Regular cardiac myocyte (primary cell): ENCODE data around the gene TNRC18. TPM values are rescaled to one million over a fixed set of nuclear protein-coding genes. Genes with fewer than 3 reads are reported as not detected.

Source experiments
- total RNA-seq: library from RNA; depleted of rRNA; stranded (reverse); fragments of >200 nt; gene quantifications from 2 replicates; pipeline ENCODE4 v1.2.3, GENCODE V29; 2014

Gene TNRC18
- total RNA-seq, result 20.0 and 24.0 TPM in 2 replicates

DNA sequence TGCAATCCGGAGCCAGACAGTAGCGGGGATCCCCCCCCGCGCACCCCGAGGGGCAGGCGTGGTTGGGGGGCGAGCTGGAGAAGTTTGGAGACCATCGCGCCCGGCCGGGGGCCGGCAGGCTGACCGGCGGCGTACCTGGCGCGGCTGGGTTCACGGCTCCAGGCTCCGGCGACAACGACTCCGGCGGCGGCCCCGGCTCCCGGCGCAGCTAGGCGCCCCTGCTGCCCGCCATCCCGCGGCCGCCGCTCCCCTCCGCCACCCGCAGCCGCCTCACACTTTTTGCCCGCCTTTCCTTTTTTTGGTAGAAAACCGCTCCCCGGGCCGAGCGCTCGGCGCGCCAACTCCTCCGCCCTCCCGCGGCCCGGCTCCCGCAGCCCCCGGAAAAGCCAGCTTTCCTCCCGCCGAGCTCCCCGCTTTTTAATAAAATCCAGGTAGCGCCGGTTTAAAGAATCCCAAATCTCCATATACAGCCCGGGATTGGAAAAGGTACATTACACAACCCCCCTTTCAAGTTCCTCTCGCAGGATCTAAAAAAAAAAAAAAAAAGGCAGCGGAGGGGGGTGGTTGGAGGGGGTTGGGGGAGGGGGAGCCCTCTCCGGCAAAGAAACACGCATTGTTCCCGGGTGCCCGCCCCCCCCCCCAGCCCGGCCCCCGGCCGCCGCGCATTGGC, at the start of gene TNRC18:
Gene TNRC18, minus strand, starts transcription at position 529 of the 670 bp plus-strand sequence. CDS start 2,588 bp downstream, outside the sequence.

GRCh38 chr7:5282543-5283316, 140.9 kb downstream of the TNRC18 start, which contains the start of gene SLC29A4:
Gene SLC29A4, plus strand, starts transcription at chr7:5282943. Its CDS starts 4,874 bp downstream, at chr7:5287817.

Other genes with a start within 250 kb of the TNRC18 start
- gene WIPI2, start 233.6 kb downstream of the TNRC18 start, total RNA-seq, result 60.3 and 78.0 TPM in 2 replicates
- gene SLC29A4, start 140.9 kb downstream of the TNRC18 start, total RNA-seq, result 1.3 and 2.5 TPM in 2 replicates
- gene FBXL18, start 90.0 kb upstream of the TNRC18 start, total RNA-seq, result 3.1 and 8.2 TPM in 2 replicates
- 2,035 and 4,604 TPM in 2 replicates for gene ACTB, start 106.8 kb upstream of the TNRC18 start, total RNA-seq
- gene FSCN1, start 169.0 kb upstream of the TNRC18 start, total RNA-seq, result 73.0 and 173 TPM in 2 replicates